HCT116 (cell line): ENCODE data around the gene KDM4D. TPM values are rescaled to one million over a fixed set of nuclear protein-coding genes. Genes with fewer than 3 reads are reported as not detected.

Experiments used
- ATAC-seq: fragments of 200-7000 bp; cut with Tn5 transposase; 2 replicates; pipeline ENCODE4 v1.9.1; 2020; ENCODE audit warnings: mild to moderate bottlenecking, moderate library complexity
- BruUV-seq: library from RNA; stranded (reverse); fragments of 400-500 nt; replicated peaks from 2 replicates; lab custom pipeline; 2021; lab: Mats Ljungman, UMichigan
- CTCF ChIA-PET: fragments of 300-600 bp; sonication (Branson Sonifier 250); formaldehyde crosslinking; loops from one replicate; lab custom pipeline; 2021; ENCODE audit warnings: antibody characterized with exemption; lab: Charles Lee
- POLR2A ChIA-PET: fragments of 300-600, 350-600 bp; sonication (Branson Sonifier 250); formaldehyde crosslinking; loops from one replicate; lab custom pipeline; 2021; ENCODE audit warnings: antibody characterized with exemption; lab: Charles Lee
- RAD21 ChIA-PET, 2 experiments: fragments of 300-600 bp; sonication (Branson Sonifier 250); formaldehyde crosslinking; loops; one replicate each; lab custom pipeline; 2023; ENCODE audit warnings: low total read pairs in 2 of 2; ENCODE audit not compliant: uncharacterized antibody in 2 of 2, unreplicated experiment in 2 of 2, low non-redundant PET in 1 of 2; lab: Charles Lee
- DNase-seq: peaks from one replicate; pipeline ENCODE4 v3.0.0-alpha.2; 2010; ENCODE audit warnings: low read depth, low spot score
- H2AFZ ChIP-seq: fragments of 200-600 bp; shearing (Covaris generic), sonication (generic); 2 replicates; pipeline ENCODE4 v1.6.1; 2017; ENCODE audit warnings: low read depth, mixed run types, mixed read lengths, antibody characterized with exemption, low read length; ENCODE audit not compliant: poor library complexity, severe bottlenecking
- H3K27ac ChIP-seq: 2 replicates; pipeline ENCODE4 v1.5.1; 2012; ENCODE audit warnings: low read depth, low read length
- H3K27me3 ChIP-seq: fragments of 200-600 bp; sonication (generic); 2 replicates; pipeline ENCODE4 v1.6.1; 2016; ENCODE audit warnings: mixed run types, low read length, mixed read lengths; ENCODE audit not compliant: insufficient read depth
- H3K36me3 ChIP-seq, 2 experiments: fragments of 200-500 bp in 1 of 2; fragments of 200-600 bp in 1 of 2; sonication (Bioruptor generic) in 1 of 2; sonication (generic) in 1 of 2; 2 replicates each; pipeline versions ENCODE4 v1.5.1 to v1.6.1; 2014 to 2016; ENCODE audit warnings: low read length in 2 of 2, inconsistent platforms in 1 of 2, mixed read lengths in 1 of 2, mixed run types in 1 of 2; ENCODE audit not compliant: insufficient read depth in 2 of 2, control insufficient read depth in 1 of 2
- H3K4me1 ChIP-seq, 2 experiments: fragments of 200-600 bp in 1 of 2; sonication (generic) in 1 of 2; 2 replicates each; pipeline versions ENCODE4 v1.5.1 to v1.6.1; 2012 to 2017; ENCODE audit warnings: low read length in 2 of 2, inconsistent platforms in 1 of 2, mild to moderate bottlenecking in 1 of 2, mixed read lengths in 1 of 2, mixed run types in 1 of 2, moderate library complexity in 1 of 2; ENCODE audit not compliant: insufficient read depth in 2 of 2, control insufficient read depth in 1 of 2
- H3K4me2 ChIP-seq: fragments of 200-600 bp; sonication (generic); 2 replicates; pipeline ENCODE4 v1.6.1; 2017; ENCODE audit warnings: mixed run types, low read length, mixed read lengths
- H3K4me3 ChIP-seq, 2 experiments: fragments of 200-600 bp in 1 of 2; sonication (generic) in 1 of 2; replicated peaks in 1 of 2; 2 replicates each; pipeline ENCODE4 v1.5.1; 2011 to 2016; ENCODE audit warnings: low read length in 2 of 2, control low read depth in 1 of 2, low read depth in 1 of 2, mild to moderate bottlenecking in 1 of 2, mixed read lengths in 1 of 2, mixed run types in 1 of 2
- H3K79me2 ChIP-seq: fragments of 200-600 bp; sonication (generic); 2 replicates; pipeline ENCODE4 v1.6.1; 2017; ENCODE audit warnings: mild to moderate bottlenecking, mixed run types, low read length, moderate library complexity, mixed read lengths; ENCODE audit not compliant: insufficient read depth
- H3K9ac ChIP-seq: fragments of 200-600 bp; sonication (generic); 2 replicates; pipeline ENCODE4 v1.6.1; 2016; ENCODE audit warnings: low read length, mixed read lengths
- H3K9me2 ChIP-seq: fragments of 200-600 bp; sonication (generic), shearing (Covaris generic); 2 replicates; pipeline ENCODE4 v1.6.1; 2017; ENCODE audit warnings: mixed run types, mild to moderate bottlenecking, moderate library complexity; ENCODE audit not compliant: insufficient read depth
- H3K9me3 ChIP-seq, 2 experiments: fragments of 200-500 bp in 1 of 2; fragments of 200-600 bp in 1 of 2; sonication (Bioruptor generic) in 1 of 2; sonication (generic) in 1 of 2; 2 replicates each; pipeline ENCODE4 v1.6.1; 2014 to 2017; ENCODE audit warnings: low read length in 2 of 2, mixed read lengths in 2 of 2, inconsistent platforms in 1 of 2, low read depth in 1 of 2, mild to moderate bottlenecking in 1 of 2, mixed run types in 1 of 2, moderate library complexity in 1 of 2; ENCODE audit not compliant: control insufficient read depth in 1 of 2, insufficient read depth in 1 of 2
- H4K20me1 ChIP-seq: fragments of 200-600 bp; sonication (generic), shearing (Covaris generic); 2 replicates; pipeline ENCODE4 v1.6.1; 2017; ENCODE audit warnings: mixed run types, mild to moderate bottlenecking, moderate library complexity; ENCODE audit not compliant: insufficient read depth
- CEBPB ChIP-seq: IDR thresholded peaks from 2 replicates; pipeline ENCODE4 v1.6.1; 2012; ENCODE audit warnings: low read depth
- EZH2 ChIP-seq: fragments of 200-600 bp; sonication (generic); IDR thresholded peaks from 2 replicates; pipeline ENCODE4 v1.6.1; 2017; ENCODE audit warnings: antibody characterized with exemption, mixed run types
- MAX ChIP-seq: IDR thresholded peaks from 2 replicates; pipeline ENCODE4 v1.6.1; 2012
- SP1 ChIP-seq: IDR thresholded peaks from 2 replicates; pipeline ENCODE4 v1.6.1; 2012; ENCODE audit warnings: low read depth
- SRF ChIP-seq: IDR thresholded peaks from 2 replicates; pipeline ENCODE4 v1.6.1; 2012; ENCODE audit warnings: low read depth
- intact Hi-C: fragments of 100-400 bp; cut with micrococcal nuclease; formaldehyde crosslinking; loops from 2 replicates; pipeline ENCODE4 v1.10.0; 2022
- total RNA-seq: library from RNA; stranded (reverse); gene quantifications from one replicate; pipeline ENCODE4 v1.2.1, GENCODE V29; 2021; ENCODE audit not compliant: unreplicated experiment
- TF ChIP-seq, protein P1 (sequence below): IDR thresholded peaks from 2 replicates; pipeline ENCODE4 v1.6.1; 2011; ENCODE audit warnings: mild to moderate bottlenecking, low read length, moderate library complexity; ENCODE audit not compliant: insufficient replicate concordance; ENCODE audit errors: extremely low read depth

KDM4D gene
- total RNA-seq, 1 experiment from 2014 or later: 2.1 TPM

DNA sequence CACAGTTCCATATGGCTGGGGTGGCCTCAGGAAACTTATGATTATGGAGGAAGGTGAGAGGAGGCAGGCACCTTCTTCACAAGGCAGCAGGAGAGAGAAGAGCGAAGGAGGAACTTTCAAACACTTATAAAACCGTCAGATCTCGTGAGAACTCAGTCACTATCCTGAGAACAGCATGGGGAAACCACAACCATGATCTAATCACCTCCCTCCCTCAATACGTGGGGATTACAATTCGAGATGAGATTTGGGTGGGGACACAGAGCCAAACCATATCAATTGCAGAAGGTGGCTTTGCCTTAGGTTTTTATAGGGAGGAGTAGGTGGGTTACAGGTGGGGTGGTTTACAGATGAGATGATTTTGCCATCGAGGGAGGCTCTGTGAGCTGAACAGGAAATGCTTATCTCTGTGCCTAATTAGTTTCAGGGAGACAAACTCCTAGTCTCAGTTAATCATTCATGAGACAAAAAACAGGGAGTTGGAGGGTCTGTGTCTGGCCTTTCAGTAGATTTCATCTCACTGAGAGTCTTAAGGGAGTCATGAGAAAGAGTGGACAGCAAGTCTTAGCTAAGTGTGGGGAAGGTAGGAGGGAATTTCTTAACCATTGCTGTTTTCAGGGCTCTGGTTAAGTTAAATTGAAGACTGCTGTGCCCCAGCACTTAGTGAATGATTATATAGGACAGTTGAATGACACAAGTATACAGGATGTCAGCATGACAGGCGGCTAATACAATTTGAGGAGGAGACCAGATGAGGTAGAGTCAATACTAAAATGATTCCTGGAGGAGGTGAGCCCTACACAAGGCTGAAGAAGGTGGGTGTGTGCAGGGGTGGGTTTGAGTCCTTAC, 47.9 kb upstream of the KDM4D start:
- Histone ChIP-seq H3K4me2 (no peak overlapping the region), H3K9me3 (no peaks in the 10 kb centered on the region), H3K4me3 (no peak overlapping the region), H3K9me2 (no peaks in the 10 kb centered on the region), H3K27ac (no peak overlapping the region), H2AFZ (no peak overlapping the region), H4K20me1 (no peaks in the 10 kb centered on the region), H3K9ac (no peak overlapping the region), H3K79me2 (no peaks in the 10 kb centered on the region), H3K4me1 (peaks cover 13 to 17% of the 10 kb centered on the region in 2 experiments; a peak in 3 of 4 replicates), H3K36me3 (no peaks in the 10 kb centered on the region), H3K27me3 (no peaks in the 10 kb centered on the region)
- ATAC-seq (no peak), DNase-seq (no peak)
- ChIA-PET RAD21 (interaction anchor here in 1 of 2 experiments (0.7 kb wide), 1 partner anchor 231 kb away, joined by 3 read pairs; no protein-coding TSS in a partner anchor), CTCF (no interaction called here), POLR2A (no interaction called here)
- BruUV-seq: no TSS peak
- intact Hi-C loops: no loop called here
- TF ChIP-seq MAX (no peak), SP1 (no peak), CEBPB (no peak), SRF (no peak), EZH2 (no peak)
- TF ChIP-seq, protein P1, sequence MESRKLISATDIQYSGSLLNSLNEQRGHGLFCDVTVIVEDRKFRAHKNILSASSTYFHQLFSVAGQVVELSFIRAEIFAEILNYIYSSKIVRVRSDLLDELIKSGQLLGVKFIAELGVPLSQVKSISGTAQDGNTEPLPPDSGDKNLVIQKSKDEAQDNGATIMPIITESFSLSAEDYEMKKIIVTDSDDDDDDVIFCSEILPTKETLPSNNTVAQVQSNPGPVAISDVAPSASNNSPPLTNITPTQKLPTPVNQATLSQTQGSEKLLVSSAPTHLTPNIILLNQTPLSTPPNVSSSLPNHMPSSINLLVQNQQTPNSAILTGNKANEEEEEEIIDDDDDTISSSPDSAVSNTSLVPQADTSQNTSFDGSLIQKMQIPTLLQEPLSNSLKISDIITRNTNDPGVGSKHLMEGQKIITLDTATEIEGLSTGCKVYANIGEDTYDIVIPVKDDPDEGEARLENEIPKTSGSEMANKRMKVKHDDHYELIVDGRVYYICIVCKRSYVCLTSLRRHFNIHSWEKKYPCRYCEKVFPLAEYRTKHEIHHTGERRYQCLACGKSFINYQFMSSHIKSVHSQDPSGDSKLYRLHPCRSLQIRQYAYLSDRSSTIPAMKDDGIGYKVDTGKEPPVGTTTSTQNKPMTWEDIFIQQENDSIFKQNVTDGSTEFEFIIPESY: no peak
